ENCODE measurements around the gene CLCN2.

Gene CLCN2

GRCh38 chr3:184361532-184361931 lies at the start of gene CLCN2, which contains the start of gene POLR2H:
CLCN2 (minus strand) TSS chr3:184361605; CDS start chr3:184361479, 126 bp downstream.
POLR2H (plus strand) TSS chr3:184361710; CDS start chr3:184363493, 1,783 bp downstream.
- peak in 1 of 2 experiments; percentile 41 for DNase-seq

GRCh38 chr3:184409946-184410500 lies 48.6 kb upstream of the CLCN2 start:
- no peak for DNase-seq

GRCh38 chr3:184409331-184409926 lies 48.0 kb upstream of the CLCN2 start:
- DNase-seq, result no peak

GRCh38 chr3:184405075-184406030 lies 43.9 kb upstream of the CLCN2 start:
- DNase-seq, result no peak

GRCh38 chr3:184399410-184399809 lies 38.0 kb upstream of the CLCN2 start:
- no peak for DNase-seq

GRCh38 chr3:184395320-184395660 lies 33.9 kb upstream of the CLCN2 start:
- DNase-seq, result no peak

GRCh38 chr3:184391266-184391665 lies 29.9 kb upstream of the CLCN2 start:
- no peak for DNase-seq

- no peak for DNase-seq
Measured at GRCh38 chr3:184389935-184390528, 28.6 kb upstream of the CLCN2 start.

GRCh38 chr3:184389384-184389783 lies 28.0 kb upstream of the CLCN2 start:
- DNase-seq, result no peak

GRCh38 chr3:184388936-184389230 lies 27.5 kb upstream of the CLCN2 start:
- no peak for DNase-seq

- DNase-seq, result no peak
Measured at GRCh38 chr3:184388164-184388935, 26.9 kb upstream of the CLCN2 start.

GRCh38 chr3:184387174-184387714 lies 25.8 kb upstream of the CLCN2 start:
- DNase-seq, result no peak

- DNase-seq, result no peak
Measured at GRCh38 chr3:184386047-184386806, 24.8 kb upstream of the CLCN2 start.

GRCh38 chr3:184384856-184385422 lies 23.5 kb upstream of the CLCN2 start:
- DNase-seq, result no peak

GRCh38 chr3:184384342-184384741 lies 22.9 kb upstream of the CLCN2 start:
- no peak for DNase-seq

GRCh38 chr3:184383033-184383740 lies 21.8 kb upstream of the CLCN2 start:
- DNase-seq, result no peak

GRCh38 chr3:184382326-184383032 lies 21.1 kb upstream of the CLCN2 start:
- DNase-seq, result no peak

GRCh38 chr3:184381261-184382224 lies 20.1 kb upstream of the CLCN2 start:
- DNase-seq, result no peak

Measured in AML-193 (cell line).